ENCODE measurements around the gene DVL2.

Gene DVL2

DNA sequence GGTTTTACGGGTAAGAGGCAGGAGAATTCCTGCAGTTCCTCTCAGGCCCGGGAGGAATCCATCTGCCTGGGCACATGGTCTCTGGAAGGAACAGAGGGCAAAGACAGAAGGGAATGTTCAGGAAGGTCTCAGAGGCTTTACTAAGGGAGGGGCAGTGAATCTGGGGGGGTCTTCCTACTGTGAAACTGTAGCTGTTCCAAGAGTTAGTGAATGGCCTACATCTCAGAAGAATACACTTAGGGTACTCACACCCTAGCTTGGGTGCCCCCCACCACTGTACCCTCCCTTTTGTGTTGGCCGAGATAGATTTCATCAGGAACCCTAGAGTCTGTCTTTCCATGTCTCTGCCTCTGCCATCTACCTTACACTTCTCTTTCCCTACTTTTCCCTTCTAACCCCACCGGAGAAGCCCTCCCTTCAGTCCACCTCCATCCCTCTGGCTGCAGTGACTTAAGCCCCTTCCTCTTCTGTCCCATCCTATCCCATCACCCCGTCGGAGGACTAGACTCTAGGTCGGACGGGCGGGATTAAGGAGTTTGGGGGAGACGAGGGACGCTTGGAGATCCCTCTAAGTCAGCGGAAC lies 15.0 kb downstream of the DVL2 start:
- no peak for DNase-seq (ENCODE audit: low read depth)

GRCh38 chr17:7218758-7219157 lies 15.6 kb downstream of the DVL2 start:
- no peak for DNase-seq (ENCODE audit: low read depth)

GRCh38 chr17:7218166-7218565 lies 16.2 kb downstream of the DVL2 start:
- DNase-seq (ENCODE audit: low read depth): no peak

- no peak for DNase-seq (ENCODE audit: low read depth)
These were observed 17.0 kb downstream of the DVL2 start for GRCh38 chr17:7217113-7217987.

DNA sequence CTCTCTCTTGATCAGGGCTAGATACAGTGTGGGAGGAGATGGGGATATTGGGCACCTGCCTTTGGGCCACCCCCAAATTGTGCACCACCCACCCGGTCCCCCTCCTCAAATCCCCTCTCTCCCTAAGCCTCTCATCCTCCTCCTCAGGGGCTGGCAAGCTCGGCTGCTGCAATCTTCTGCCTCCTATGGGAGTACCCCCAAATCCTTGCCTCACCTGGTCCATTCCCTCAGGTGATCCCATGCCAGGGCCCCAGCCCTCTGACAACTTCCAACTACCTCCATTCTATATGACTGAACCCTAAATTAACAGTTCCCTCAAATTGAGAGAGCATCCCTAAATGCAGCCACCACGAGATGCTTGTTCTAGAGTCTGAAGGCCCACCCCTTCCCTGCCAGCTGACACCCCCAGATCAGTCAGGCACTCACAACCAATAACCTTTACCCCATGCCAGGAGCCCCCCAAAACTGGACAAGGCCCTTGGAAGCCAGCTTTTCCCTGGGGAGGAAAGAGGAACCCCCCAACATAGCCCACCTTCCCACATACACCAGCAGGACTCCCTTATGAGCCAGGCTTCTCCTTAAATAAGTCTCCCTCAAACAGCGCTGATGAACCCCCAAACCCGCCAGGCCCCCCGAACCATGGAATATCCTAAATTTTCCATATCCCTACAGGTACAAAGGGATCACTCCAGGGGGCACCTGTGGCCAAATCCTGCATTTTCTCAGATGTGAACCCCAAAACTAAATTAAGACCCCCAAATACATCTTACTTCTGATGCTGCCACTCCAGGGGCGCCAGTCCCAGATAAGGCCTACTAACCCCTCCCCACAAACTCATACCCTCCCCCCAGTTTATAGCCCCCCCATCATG lies 17.8 kb downstream of the DVL2 start:
- DNase-seq (ENCODE audit: low read depth): no peak

- DNase-seq (ENCODE audit: low read depth): no peak
These were observed 18.6 kb downstream of the DVL2 start for GRCh38 chr17:7215652-7216180.

DNA sequence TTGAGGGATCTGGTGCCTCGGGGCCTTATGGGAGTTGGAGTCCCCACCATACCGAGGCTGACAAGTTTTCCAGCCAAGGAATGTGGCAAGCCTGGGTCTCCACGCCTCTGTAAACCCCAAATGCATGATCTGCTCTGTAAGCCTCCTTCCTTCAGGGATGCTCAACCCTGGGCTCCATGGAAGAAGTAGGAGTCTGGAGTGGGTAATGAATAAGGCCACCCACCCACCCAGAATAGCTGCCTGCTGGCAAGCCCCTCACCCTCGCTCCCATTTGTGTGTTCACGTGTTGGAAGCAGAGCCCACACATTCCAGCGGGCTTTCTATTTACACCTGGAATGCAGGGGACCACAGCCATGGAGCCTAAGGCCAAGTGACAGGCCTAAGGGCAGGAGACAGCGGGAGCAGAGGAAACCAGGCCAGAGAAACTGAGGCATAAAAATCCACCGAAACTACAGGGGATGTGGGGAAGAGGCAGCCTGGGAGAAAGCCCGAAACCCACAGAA lies 19.1 kb downstream of the DVL2 start:
- DNase-seq (ENCODE audit: low read depth): no peak

GRCh38 chr17:7214300-7215135 lies 19.8 kb downstream of the DVL2 start:
- peak; percentile 99 for DNase-seq (ENCODE audit: low read depth)

DNA sequence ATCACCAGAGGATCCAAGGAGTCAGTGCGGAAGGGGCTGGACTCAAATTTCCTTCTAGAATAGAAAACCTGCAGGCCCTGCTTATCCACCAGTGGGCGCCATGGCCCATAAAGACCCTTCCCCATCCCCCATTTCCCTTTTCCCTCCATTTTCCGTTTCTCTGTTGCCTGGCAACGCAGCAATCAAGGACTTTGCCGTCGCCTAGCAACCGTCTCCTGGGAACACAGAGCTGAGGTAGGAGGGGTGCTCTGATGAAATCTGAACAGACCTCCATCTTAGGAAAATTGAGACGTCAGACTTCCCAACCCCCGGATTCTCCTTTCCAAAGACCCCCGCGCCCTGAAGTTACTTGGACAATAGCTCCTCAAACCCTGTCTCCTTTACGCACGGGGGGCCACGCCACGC lies 20.4 kb downstream of the DVL2 start:
- DNase-seq (ENCODE audit: low read depth): no peak

DNA sequence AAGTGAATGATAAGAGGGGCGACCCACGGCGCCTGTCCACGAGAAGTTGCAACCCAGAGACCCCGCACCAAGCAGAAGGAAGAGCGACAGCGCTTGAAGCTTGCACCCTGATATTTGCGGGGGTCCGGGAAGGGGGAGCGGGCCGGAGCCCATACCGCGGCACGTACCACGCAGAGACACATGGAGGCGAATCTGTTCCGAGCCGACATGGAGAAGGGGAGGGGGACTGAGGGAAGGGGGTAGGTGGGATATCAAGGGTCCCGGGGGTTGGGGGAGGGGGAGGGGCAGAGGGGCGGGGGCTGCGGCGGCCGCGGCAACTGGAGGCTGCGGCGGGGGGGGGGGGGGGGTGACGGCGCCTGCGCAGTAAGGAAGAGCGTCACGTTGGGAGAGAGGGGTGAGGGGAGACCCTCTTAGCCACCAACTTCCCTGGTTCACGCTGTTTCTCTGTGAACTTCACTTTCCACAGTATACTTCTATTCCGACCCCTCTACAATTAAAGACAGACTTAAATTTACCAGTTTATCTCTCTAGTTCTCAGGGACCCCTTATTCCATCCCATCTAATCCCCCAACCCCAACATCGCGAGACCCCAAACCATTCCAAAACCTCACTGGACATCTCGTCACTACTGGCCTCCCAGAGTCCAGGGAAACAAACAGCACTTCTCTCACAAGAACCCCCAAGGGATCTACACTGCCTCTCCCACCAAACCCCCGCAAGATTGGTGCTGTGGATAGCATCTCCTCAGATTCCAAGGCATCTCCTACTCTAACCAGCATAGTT lies 22.6 kb downstream of the DVL2 start:
- DNase-seq (ENCODE audit: low read depth): no peak

DNA sequence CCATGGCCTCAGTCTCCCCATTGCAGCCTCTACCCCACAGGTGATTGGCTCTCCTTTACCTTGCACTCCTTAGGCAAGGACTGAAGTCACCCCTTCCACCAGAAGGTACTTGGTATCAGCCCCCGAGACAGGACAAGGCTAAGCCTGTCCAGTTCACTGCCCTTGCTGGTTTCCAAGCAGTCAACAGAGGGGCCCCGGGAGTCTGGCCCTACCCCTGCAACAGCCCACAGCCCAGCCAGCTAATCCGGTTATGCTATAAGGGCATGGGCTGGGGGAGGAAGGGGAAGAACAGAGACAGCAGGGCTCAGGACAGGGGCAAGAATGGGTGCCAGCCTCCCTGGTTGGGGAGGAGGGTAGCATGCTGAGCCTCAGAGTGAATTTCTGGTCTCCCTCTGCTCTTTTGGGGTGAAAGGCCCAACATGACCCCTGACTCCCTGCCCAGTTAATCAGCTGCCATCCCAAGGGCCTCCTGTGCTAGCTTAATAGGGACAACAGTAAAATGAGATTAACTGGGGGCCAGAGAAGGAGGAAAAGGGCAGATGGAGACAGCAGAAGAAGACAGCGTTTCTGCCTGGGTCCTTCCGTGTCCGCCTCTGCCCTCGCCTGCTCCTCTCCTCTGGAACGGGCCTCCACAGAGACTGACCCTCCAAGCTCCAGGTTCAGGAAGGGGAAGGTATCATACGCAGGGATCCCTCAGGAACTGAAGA lies 25.4 kb downstream of the DVL2 start:
- DNase-seq (ENCODE audit: low read depth): no peak

DNA sequence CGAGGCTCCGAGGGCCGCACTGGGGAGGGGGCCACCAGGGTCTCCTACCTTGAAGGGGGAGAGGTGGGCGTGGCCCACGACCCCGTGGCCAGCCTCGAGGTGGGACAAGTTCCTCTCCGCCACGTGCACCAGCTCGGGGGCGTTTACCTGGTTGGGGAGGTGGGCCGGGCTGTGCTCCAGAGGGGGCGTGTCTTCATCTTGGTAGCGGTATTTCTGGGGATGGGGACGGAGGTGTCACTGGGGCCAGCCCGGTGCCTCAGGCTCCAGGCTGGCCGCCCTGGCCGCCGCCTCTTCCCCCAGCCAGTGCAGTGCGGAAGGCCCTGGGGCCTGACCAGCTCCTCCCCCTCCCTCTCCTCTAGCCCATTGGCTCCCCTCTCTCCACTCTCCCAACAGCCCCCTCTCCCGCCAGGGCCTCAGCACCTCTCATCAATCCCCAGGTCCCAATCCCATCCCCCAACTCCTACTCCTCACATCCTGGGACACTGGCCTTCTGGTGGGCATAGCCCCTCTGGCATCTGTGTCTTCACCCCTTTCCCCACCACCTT lies 26.2 kb downstream of the DVL2 start:
- no peak for DNase-seq (ENCODE audit: low read depth)

- DNase-seq (ENCODE audit: low read depth): no peak
These were observed 27.0 kb downstream of the DVL2 start for GRCh38 chr17:7207120-7208001.

DNA sequence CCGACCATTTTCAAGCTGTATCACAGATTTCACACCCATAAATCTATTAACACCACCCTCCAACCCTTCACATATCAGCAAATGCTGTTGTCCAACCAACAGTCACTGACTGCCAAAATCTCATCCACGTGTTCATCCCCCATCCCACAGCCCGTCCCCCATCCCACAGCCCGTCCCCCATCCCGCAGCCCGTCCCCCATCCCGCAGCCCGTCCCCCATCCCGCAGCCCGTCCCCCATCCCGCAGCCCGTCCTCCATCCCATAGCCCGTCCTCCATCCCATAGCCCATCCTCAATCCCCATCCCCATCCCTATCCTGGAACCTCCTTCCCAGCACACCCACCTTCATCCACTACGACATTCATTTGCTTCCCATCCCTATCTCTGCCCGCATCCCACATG lies 28.8 kb downstream of the DVL2 start:
- DNase-seq (ENCODE audit: low read depth): no peak

GRCh38 chr17:7204828-7205461 lies 29.4 kb downstream of the DVL2 start:
- peak; percentile 86 for DNase-seq (ENCODE audit: low read depth)

- no peak for DNase-seq (ENCODE audit: low read depth)
These were observed 30.0 kb downstream of the DVL2 start for GRCh38 chr17:7204336-7204735.

DNA sequence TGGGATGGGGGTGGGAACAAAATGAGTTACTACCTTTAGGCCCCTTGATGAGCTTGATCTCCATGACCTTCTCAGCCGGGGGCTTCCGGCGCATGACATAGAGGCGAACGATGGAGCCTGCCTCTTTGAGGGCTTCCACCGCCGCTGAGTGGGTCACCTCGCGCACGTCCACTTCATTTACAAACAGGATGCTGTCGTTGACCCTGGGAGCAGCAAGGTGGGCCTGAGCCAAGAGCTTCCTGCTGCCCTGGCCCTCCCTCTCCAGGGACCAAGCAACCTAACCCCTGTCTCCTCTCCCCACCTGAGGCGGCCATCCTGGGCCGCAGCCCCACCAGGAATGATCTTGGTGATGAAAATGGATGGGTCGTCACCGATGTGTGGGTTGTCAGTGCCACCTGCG lies 30.9 kb downstream of the DVL2 start:
- no peak for DNase-seq (ENCODE audit: low read depth)
